HG03139 (cell line): ENCODE data around the gene MTMR2.

Source experiments
- ATAC-seq: cut with Tn5 transposase; IDR thresholded peaks from one replicate; pipeline ENCODE4 v1.9.1; 2021; ENCODE audit not compliant: unreplicated experiment

Gene MTMR2

GRCh38 chr11:95923728-95924413, at the start of gene MTMR2:
Gene MTMR2 (minus strand): TSS chr11:95924107. CDS start chr11:95923954, 153 bp downstream.
- peak; percentile 99 for ATAC-seq

- no peak for ATAC-seq
Observed at GRCh38 chr11:95972060-95972459, 48.2 kb upstream of the MTMR2 start.

DNA sequence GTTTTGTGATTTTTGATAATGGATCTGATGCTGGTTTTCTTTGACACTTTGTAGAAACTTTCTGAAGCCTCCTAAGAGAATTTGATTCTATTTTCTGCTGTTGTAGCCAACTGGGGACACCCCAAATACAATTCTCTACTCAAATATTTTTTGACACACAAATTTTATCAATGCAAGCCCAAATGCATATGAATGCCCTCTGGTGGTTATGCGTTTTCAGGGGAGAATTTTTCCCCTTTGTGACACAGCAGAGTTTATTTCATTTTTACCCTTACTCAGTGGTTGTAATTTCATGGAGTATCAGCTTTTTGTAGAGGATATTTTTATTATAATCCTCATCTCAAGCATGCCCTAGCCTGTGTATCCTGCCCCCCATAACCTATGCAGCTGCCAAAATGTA, 44.7 kb upstream of the MTMR2 start:
- no peak for ATAC-seq

DNA sequence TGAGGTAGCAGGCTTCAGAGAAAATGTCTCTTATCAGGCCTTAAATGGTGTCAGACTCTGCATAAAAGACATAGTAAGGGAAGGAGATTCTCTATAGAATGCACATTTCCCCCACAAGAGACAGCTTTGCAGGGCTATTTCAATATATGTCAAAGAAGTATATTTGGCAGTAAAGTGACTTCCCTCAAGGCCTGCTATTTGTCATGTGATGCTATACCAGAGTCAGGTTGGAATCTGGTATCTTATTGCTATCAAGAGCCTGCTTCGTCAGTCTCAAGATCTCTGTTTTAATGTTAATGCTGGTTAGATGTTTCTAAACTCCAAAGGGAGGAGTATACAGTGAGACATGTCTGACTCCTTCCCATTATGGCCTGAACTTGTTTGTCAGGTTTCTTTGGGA, 40.4 kb upstream of the MTMR2 start:
- ATAC-seq, result no peak

GRCh38 chr11:95961758-95962157, 37.9 kb upstream of the MTMR2 start:
- no peak for ATAC-seq

- no peak for ATAC-seq
Observed at GRCh38 chr11:95950905-95951304, 27.0 kb upstream of the MTMR2 start.

GRCh38 chr11:95948637-95949036, 24.7 kb upstream of the MTMR2 start:
- no peak for ATAC-seq

DNA sequence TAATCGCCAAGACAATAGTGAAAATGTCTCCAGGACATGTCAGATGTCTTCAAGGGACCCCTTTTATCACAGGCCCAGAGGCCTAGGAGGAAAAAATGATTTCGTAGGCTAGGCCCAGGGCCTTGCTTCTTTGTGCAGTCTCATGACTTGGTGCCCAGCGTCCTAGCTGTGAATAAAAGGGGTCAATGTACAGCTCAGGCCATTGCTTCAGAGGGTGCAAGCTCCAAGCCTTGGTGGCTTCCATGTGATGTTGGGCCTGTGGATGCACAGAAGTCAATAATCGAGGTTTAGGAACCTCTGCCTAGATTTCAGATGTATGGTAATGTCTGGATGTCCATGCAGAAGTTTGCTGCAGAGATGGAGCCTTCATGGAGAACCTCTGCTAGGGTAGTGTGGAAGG, 20.7 kb upstream of the MTMR2 start:
- no peak for ATAC-seq

DNA sequence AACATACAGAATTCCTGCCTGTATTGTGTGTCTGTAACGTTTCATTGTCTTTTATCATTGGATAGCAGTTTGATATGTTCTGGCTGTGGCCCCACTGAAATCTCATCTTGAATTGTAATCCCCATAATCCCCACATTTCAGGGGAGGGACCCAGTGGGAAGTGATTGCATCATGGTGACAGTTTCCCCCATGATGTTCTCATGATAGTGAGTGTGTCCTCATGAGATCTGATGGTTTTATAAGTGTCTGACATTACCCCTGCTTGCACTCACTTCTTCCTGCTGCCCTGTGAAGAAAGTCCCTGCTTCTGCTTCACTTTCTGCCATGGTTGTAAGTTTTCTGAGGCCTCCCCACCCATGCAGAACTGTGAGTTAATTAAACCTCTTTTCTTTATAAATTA, 19.6 kb upstream of the MTMR2 start:
- no peak for ATAC-seq

DNA sequence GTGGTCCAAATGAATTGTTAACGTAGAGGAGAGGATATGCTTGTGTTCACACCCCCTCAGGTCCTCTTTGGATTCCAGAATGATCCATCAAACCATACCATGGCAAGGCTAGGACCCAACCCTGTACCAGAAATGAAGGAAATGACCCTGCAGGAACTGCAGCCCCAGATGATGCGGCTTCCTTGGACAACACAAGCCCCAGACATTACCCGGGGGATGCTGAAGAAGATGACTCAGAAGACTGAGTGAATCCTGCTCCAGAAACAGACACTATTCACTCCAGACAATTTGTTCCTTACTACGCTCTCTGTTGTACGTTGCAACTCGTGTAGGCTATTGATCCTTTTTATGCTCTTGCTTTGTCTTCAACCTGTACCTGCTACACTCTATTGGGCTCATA, 15.2 kb upstream of the MTMR2 start:
- ATAC-seq, result no peak

DNA sequence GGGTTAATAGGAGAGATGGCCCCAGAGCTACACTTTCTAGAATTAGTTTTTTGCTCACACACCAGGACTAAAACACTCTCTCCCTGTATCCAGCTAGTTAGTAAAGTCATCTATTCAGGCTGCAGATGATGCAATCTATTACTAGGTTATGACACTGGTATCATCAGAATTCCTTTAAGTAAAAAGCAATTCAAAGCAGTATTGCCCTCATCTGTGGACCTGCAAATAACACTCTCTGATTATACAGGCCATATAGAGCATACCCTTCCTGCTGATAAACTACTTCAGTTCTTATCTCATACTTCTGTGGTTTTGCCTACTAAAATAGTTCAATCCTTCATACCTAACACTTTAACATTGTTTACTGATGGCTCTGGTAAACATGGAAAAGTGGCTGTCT, 13.5 kb upstream of the MTMR2 start:
- no peak for ATAC-seq

DNA sequence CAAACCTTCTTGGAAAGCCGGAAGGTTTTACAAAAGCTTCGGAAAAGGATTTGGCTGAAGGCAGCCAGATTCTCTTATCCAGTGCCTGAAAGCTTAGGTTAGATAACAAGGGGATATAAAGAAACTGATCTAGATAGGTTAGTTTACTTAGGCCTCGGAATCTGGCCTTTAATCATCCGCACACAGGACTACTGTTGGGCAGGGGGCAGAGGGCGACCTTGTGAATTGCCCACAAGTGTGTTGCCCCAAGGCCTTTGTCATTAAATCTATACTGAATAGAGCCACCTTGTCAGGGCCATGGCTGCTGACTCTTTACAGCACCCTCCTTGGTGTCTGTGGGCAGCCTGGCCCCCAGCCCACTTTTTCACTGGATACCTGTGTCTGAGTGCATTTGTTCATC, 9.7 kb upstream of the MTMR2 start:
- ATAC-seq, result no peak

GRCh38 chr11:95931916-95932315, 8.0 kb upstream of the MTMR2 start:
- ATAC-seq, result no peak

DNA sequence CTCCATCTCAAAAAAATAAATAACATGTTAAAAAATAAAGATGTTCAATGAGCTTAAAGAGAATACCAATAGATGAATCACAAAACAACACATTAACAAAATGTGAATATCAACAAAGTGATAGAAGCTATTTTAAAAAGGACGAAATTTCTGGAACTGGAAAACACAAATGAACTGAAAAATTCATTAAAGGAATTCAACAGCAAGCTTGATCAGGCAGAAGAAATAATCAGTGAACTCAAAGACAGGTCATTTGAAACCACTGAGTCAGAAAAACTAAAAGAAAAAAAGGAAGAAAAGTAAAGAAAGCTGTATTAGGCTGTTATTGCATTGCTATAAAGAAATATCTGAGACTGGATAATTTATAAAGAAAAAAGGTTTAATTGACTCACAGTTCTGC, 7.0 kb upstream of the MTMR2 start:
- no peak for ATAC-seq

DNA sequence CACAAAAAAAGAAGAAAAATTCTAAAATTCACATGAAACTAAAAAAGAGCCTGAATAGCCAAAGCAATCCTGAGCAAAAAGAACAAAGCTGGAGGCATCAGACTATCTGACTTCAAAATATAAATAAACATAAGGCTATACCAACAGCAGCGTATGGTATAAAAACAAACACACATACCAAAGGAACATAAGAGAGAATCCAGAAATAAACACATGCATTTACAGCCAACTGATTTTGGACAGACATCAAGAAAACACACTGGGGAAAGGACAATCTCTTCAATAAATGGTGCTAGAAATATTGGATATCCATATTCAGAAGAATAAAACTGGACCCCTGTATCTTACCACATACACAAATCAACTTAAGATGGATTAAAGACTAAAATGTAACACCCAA, 2.8 kb upstream of the MTMR2 start:
- ATAC-seq, result no peak

DNA sequence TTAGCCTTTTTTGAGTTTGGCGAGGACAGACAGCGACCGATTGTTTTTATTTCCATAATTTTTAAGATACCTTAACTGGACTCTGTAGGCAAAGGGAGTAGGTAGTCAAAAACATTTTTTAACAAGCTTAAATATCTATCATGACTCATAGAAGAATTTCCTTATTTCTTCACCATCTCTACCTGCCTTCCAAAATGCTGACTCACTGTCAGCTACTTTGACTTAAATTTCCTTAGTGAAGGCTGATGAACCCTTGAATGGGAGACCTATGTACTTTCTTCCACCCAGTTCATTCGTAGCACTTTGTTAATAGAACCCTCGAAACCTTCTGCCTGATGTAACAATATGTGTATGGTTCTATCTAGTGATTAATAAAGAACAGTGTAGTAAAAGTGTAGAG, 1.1 kb upstream of the MTMR2 start:
- no peak for ATAC-seq

DNA sequence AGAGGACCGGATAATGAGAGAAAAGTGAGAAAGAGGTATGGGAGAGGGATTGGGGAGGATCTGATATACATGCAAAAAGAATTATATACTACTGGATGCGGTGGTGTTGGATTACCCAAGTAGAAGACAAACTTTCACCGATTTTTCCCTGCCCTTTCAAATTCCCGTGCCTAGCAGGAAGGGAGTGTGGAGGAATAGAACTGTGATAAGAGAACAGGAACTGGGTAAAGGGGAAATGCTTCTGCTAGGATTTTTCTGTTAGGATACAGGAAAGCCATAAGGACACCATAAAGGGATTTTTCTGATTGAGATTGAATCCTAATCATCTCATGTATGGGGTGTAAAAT, 480 bp upstream of the MTMR2 start:
- ATAC-seq, result no peak

- ATAC-seq, result no peak
Observed at GRCh38 chr11:95923439-95923727, 524 bp downstream of the MTMR2 start.

DNA sequence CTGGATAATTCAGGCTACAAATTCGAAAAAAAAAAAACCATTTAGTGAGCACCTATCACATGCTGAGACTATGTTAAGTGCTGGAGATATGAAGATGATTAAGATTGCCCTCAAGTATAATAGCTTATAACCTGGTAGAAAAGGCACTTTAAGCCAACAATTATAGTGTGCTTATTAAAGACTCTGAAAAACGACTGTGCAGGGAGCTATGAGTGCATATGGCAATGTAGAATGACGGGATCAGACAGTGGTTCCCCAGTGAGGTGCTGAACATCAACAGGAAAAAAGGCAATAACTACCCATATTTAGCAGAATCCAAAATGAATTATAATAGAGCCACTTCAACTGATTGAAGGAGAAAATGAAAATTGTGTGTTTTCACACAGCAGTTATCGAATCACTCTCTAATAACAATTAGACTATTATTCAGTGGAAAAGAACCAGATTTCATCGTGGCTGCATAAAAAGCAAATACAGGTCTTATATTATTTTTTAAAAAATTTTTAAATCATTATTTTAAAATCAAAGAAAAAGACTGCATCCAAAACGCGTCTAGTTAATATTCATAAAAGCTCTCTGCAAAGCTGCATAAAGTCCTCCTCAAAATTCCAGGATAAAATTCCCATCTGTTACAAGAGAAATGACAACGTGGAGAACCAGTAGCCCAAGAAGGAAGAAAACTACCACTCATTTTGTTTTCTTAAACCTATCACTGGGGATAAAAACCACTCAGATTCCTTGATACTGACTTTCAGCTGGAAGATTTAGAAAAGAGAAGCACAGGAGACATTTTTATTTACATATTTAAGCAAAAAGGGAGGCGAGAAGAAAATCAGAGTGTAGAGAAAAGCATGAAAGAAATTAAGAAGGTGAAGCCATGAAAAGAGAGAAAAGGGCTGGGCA, 1.1 kb downstream of the MTMR2 start:
- no peak for ATAC-seq

DNA sequence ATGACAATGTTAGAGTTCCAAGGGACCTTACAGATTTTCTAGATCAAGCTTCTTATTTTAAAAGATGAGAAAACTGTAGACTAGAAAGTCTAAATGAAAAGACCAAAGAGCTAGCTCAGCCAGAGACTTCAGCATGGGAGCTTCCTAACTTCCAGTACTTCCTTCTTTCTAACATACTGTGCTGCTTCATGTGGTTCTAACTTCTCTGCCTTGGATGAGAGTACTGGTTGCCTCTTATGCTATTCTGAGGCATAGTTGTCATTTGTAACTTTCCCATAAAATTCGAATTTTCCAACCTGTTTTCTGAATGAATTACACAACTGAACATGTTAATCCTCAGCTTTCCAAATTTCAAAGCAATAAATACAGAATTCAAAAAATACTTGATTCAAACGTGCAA, 1.8 kb downstream of the MTMR2 start:
- ATAC-seq, result no peak

DNA sequence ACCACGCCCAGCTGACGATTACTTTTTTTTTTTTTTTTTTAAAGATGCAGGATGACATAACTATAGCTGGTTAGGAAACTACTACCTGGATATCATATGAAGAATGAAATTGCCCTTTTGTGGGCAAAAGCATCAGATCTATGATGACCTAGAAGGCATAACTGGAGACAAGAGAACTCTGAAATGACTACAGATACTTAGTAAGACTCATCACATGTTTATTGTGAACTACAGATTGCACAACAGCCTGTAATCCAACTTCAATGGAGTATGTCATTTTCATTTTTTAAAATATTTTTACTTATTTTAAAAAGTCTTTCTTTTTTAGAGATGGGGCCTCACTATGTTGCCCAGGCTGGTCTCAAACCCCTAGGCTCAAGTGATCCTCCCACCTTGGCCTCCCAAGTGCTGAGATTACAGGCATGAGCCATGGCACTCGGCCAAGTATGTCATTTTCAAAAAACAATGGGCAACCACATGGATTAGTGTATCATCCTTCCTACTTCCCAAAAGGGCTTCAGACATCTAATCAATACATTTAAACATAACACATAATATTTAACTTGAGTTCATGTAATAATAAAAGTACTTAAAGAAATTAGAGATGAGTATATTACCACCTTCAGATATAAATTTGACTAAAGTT, 3.3 kb downstream of the MTMR2 start:
- no peak for ATAC-seq

GRCh38 chr11:95919514-95919913, 4.4 kb downstream of the MTMR2 start:
- ATAC-seq, result no peak
